DLD1 (cell line): ENCODE measurements around the gene MTHFD1.

Experiments
- in situ Hi-C: cut with HindIII; loops from 2 replicates; pipeline ENCODE4 v1.10.0; 2017; ENCODE audit warnings: low sequenced_read_pairs

The MTHFD1 gene

DNA sequence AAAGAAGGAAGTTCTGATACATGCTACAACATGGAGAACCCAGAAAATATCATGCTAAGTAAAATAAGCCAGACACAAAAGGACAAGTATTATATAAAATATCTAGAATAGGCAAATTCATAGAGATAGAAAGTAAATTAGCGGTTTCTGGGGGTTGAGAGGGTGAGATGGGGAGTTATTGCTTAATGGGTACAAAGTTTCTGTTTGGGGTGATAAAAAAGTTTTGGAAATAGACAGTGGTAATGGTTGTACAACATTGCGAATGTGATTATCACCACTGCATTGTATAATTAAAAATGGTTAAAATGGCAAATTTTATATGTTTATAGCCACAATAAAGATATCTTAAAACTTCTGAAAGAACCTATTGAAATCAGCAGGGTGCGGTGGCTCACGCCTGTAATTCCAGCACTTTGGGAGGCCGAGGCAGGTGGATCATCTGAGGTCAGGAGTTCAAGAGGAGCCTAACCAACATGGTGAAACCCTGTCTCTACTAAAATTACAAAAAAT lies 100.5 kb downstream of the MTHFD1 start:
- in situ Hi-C loops: no loop called here

DNA sequence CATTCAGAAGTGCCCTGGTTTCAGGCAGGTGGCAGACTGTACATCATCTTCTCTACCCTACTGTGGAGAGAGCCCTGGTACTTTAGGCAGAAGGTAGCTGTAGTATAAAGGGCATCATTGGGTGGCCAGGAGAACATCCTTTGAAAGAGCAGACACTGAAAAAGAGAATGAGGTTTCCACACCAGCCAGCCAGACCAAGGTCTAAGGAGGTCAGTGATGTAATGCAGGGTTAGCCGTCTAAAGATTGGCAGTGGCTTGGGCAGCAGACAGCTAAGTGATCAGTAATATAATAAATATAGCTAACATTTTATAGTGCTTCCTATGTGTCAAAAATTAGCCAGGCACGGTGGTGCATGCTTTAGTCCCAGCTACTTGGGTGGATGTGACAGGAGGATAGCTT lies 103.5 kb downstream of the MTHFD1 start:
- in situ Hi-C loops: no loop called here

DNA sequence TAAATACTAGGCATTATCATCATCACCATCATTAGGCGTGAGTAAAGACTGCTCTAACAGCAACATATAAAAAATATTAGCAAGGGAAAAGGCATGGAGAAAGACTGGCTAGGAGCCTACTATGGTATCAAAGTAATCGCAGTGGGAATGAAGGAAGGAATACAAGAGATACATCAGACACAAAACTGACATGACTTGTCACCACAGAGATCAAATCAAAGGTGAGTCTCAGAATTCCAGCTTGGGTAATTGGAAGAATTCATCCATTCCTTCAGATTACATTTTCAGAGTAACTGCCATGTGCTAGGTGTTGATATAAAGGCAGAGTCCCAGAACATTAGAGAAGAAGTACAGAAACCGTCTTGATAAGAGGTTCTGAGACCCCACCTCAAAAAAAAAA lies 105.3 kb downstream of the MTHFD1 start:
- in situ Hi-C loops: no loop called here

- in situ Hi-C loops: no loop called here
Observed at GRCh38 chr14:64495252-64495651, 107.1 kb downstream of the MTHFD1 start.

GRCh38 chr14:64496764-64497163 lies 108.6 kb downstream of the MTHFD1 start:
- in situ Hi-C loops: no loop called here

GRCh38 chr14:64500088-64500487 lies 111.9 kb downstream of the MTHFD1 start:
- in situ Hi-C loops: no loop called here

- in situ Hi-C loops: no loop called here
Observed at GRCh38 chr14:64501411-64502171, 113.4 kb downstream of the MTHFD1 start.

GRCh38 chr14:64502456-64502855 lies 114.3 kb downstream of the MTHFD1 start:
- in situ Hi-C loops: no loop called here

GRCh38 chr14:64502887-64503433 lies 114.8 kb downstream of the MTHFD1 start:
- in situ Hi-C loops: no loop called here

- in situ Hi-C loops: no loop called here
Observed at GRCh38 chr14:64503434-64504309, 115.5 kb downstream of the MTHFD1 start, which contains the start of gene ZBTB25. ZBTB25 (minus strand) TSS chr14:64503838; CDS start chr14:64490533, 13,305 bp downstream.

- in situ Hi-C loops: no loop called here
Observed at GRCh38 chr14:64504310-64504896, 116.2 kb downstream of the MTHFD1 start, which contains the start of gene ZBTB1. ZBTB1 (plus strand) TSS chr14:64504770; CDS start chr14:64521505, 16,735 bp downstream.

DNA sequence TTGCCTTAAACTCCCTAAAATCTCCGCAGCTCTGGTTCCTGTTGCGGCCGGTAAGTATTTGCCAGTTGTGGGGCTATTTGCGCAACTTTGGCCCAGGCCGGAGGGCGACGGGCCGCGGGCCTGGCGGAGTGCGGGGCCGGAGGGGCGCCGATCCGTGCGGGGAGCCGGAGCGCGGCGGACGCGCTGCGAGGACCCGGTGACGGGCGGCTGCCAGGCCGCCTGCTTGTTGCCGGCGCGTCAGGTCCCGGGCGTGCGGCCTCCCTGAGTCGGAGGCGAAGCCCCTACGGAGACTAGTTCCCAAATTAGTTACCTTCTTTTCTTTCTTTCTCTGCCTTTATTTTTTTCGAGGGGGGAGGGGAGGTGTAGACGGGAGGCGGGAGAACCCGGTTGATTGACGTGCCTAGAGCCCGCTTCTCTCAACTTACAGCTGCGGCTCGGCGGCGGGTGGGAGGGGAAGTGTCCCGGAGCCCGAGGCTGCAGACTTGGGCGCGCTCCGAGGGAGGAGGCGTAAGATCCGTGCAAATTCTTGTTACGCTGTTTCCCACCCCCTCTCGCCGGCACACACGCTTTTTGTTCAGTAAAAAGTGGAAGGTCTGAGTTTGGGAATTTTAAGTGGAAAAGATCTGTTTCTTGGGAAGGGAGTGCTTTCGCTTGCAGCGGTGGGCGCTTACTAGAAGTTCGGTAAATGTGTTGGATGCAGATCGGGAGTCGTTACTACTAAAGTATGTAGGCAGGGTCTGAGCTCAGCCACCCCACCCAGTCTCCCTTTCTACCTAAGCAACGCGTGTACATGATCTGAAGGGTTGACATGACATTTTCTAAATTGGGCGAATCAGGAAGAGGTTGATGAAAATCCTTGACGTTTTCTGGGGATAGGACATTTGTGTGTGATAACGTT lies 117.0 kb downstream of the MTHFD1 start:
- in situ Hi-C loops: no loop called here

DNA sequence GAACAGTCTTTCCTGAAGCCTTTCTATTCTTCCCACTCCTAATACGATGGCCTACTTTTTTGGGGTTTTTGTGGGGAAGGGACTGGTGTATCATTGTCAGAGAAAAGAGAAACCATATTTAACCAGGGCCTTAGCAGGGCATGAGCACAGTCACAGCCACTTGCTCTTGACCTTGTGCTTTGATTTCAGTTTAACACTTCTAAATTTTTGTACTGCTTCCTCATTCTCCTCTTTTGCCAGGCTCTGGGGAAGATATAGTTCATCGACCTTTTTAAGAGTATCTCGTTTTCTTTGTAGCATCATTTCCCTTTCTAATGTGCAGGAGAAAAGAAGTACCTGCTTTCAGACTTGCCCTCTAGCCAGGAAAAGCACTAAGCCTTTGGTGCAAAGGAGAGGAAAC lies 118.6 kb downstream of the MTHFD1 start:
- in situ Hi-C loops: no loop called here

DNA sequence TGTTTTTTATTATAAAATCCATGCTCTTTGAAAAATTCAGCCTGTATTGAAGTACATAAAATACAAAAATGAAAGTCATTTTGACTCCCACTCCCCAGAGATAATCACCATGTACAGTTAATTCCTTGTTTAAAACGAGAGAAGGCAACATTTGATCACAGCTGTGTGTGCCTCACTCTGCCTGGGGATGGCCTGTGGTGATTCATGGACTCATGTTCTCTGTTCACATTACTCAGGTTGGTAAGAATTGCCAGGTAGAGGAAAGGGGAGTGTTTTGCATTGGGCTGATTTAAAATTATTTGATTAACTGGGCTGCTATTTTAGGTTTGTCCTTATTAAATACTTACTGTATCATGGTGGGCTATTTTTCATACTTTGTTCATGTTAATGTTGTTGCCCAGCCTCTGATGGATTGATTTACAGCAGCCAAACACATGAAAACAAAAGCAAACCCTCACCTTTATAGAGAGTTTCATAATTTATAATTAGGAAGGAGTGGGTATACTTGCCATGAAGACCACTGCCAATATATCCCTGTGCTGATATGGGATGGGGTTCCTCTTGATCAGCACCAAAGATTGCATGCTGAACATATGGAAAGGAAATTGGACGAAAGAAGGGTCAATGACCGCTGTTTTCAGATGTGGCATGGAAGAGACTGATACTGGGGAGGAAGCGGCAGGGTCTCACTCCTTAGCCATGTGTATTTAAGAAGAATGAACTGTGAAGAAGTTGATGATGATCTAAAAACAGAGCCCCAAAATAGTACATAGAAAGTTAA lies 119.4 kb downstream of the MTHFD1 start:
- in situ Hi-C loops: no loop called here

DNA sequence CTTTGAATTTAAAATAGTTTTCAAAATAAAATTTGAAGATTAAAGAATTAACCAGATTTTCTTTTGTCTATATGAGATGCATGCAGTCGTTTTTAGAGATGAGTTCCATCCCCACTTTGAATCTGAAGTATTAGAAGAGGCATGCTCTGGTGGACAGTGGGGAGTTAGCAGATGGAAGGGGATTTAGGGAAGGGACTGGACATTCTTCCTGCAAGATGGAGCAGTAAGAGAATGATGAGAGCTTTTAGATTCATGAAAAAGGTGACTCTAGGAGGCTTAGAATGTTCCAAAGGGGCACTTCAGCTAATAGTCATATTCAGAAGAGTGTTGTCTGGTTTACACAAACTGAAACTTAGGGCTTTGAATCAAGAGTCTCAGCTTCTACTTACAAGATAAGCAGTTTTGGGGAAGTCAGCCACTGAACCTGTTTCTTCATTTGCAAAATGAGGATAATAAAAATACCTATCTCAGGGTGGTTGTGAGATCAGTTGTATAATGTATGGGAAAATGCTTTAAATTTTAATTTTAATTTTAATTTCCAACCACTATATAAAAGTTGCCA lies 120.1 kb downstream of the MTHFD1 start:
- in situ Hi-C loops: no loop called here

DNA sequence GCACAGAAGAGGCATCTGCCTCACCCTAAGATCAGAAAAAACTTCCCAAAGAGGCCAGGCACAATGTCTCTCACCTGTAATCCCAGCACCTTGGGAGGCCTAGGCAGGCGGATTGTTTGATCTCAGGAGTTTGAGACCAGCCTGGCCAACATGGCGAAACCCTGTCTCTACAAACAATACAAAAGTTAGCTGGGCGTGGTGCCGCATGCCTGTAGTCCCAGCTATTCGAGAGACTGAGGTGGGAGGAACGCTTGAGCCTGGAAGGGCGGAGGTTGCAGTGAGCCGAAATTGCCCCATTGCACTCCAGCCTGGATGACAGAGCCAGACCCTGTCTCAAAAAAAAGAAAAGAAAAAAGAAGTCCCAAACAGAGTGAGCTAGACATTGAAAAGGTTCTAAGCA lies 120.9 kb downstream of the MTHFD1 start:
- in situ Hi-C loops: no loop called here
